ENCODE data around the gene RHOU. TPM values are rescaled to one million over a fixed set of nuclear protein-coding genes. Genes with fewer than 3 reads are reported as not detected.

The RHOU gene
- total RNA-seq, 1 donor from 2014 or later, result 54.4 TPM

GRCh38 chr1:228717081-228717480 lies 18.2 kb upstream of the RHOU start:
- Mint-ChIP-seq H3K36me3 (ENCODE audit: insufficient read depth) (no peaks in the 10 kb centered on the region), H3K27me3 (no peaks in the 10 kb centered on the region), H3K4me3 (ENCODE audit: low read depth) (no peak overlapping the region), H3K4me1 (ENCODE audit: low read depth) (no peaks in the 10 kb centered on the region), H3K9me3 (ENCODE audit: low read depth) (no peaks in the 10 kb centered on the region), H3K27ac (no peak overlapping the region)
- DNase-seq (ENCODE audit: low spot score, unreplicated experiment), result no peak
- TF ChIP-seq, protein P1, sequence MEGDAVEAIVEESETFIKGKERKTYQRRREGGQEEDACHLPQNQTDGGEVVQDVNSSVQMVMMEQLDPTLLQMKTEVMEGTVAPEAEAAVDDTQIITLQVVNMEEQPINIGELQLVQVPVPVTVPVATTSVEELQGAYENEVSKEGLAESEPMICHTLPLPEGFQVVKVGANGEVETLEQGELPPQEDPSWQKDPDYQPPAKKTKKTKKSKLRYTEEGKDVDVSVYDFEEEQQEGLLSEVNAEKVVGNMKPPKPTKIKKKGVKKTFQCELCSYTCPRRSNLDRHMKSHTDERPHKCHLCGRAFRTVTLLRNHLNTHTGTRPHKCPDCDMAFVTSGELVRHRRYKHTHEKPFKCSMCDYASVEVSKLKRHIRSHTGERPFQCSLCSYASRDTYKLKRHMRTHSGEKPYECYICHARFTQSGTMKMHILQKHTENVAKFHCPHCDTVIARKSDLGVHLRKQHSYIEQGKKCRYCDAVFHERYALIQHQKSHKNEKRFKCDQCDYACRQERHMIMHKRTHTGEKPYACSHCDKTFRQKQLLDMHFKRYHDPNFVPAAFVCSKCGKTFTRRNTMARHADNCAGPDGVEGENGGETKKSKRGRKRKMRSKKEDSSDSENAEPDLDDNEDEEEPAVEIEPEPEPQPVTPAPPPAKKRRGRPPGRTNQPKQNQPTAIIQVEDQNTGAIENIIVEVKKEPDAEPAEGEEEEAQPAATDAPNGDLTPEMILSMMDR (IDR thresholded peaks at IDR 0.05; ENCODE audit: unreplicated experiment), result no peak

DNA sequence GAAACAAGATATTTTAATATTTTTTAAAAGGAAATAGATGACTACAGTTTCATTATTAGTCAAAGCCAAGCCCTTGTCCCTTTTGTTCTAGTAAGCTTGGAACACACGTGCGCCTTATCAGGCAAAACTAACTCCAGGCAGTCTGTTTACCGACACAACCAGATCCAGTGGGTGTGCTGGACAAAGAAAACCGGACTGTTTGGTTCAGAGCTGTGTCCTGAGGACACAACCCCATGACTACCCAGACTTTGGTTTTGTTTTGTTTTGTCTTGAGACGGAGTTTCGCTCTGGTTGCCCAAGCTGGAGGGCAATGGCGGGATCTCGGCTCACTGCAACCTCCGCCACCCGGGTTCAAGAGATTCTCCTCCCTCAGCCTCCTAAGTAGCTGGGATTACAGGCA lies 13.9 kb upstream of the RHOU start:
- peaks cover 4% of the 10 kb centered on the region for H3K4me1 Mint-ChIP-seq (ENCODE audit: low read depth)
- H3K27ac Mint-ChIP-seq, result no peak overlapping the region
- H3K4me3 Mint-ChIP-seq (ENCODE audit: low read depth), result no peak overlapping the region
- H3K27me3 Mint-ChIP-seq, result no peaks in the 10 kb centered on the region
- no peak for DNase-seq (ENCODE audit: low spot score, unreplicated experiment)
- TF ChIP-seq, protein P1 (IDR thresholded peaks at IDR 0.05; ENCODE audit: unreplicated experiment), result no peak
- H3K36me3 Mint-ChIP-seq (ENCODE audit: insufficient read depth), result no peaks in the 10 kb centered on the region
- no peaks in the 10 kb centered on the region for H3K9me3 Mint-ChIP-seq (ENCODE audit: low read depth)

- no peaks in the 10 kb centered on the region for H3K9me3 Mint-ChIP-seq (ENCODE audit: low read depth)
- DNase-seq (ENCODE audit: low spot score, unreplicated experiment), result no peak
- no peaks in the 10 kb centered on the region for H3K27me3 Mint-ChIP-seq
- H3K4me3 Mint-ChIP-seq (ENCODE audit: low read depth), result no peak overlapping the region
- H3K36me3 Mint-ChIP-seq (ENCODE audit: insufficient read depth), result no peaks in the 10 kb centered on the region
- TF ChIP-seq, protein P1 (IDR thresholded peaks at IDR 0.05; ENCODE audit: unreplicated experiment), result no peak
- H3K4me1 Mint-ChIP-seq (ENCODE audit: low read depth), result peaks cover 8% of the 10 kb centered on the region
- no peak overlapping the region for H3K27ac Mint-ChIP-seq
These were observed 12.0 kb upstream of the RHOU start for GRCh38 chr1:228723287-228723686.

DNA sequence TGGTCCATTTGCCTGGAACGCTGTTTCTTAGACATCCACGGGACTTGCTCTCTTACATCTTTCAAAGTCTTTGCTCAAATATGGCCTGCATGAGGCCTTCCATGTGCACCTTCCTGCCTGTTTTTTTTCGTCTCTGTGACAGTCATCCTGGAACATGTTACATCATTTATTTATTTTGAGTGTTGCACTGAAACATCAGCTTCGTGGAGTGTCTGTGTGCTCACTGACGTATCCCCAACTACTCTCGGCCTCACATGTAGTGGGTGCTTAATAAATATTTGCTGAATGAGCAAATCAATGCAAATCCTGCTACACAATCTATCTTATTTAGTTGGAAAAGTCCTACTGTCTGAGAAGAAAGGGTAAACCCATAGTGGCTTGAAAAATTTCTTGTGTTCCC lies 11.4 kb upstream of the RHOU start:
- peaks cover 8% of the 10 kb centered on the region for H3K4me1 Mint-ChIP-seq (ENCODE audit: low read depth)
- H3K27me3 Mint-ChIP-seq, result no peaks in the 10 kb centered on the region
- DNase-seq (ENCODE audit: low spot score, unreplicated experiment), result no peak
- TF ChIP-seq, protein P1 (IDR thresholded peaks at IDR 0.05; ENCODE audit: unreplicated experiment), result no peak
- H3K9me3 Mint-ChIP-seq (ENCODE audit: low read depth), result no peaks in the 10 kb centered on the region
- H3K4me3 Mint-ChIP-seq (ENCODE audit: low read depth), result no peak overlapping the region
- H3K27ac Mint-ChIP-seq, result no peak overlapping the region
- H3K36me3 Mint-ChIP-seq (ENCODE audit: insufficient read depth), result no peaks in the 10 kb centered on the region

- H3K4me1 Mint-ChIP-seq (ENCODE audit: low read depth), result peaks cover 8% of the 10 kb centered on the region
- H3K4me3 Mint-ChIP-seq (ENCODE audit: low read depth), result no peak overlapping the region
- H3K27ac Mint-ChIP-seq, result no peak overlapping the region
- no peaks in the 10 kb centered on the region for H3K36me3 Mint-ChIP-seq (ENCODE audit: insufficient read depth)
- no peaks in the 10 kb centered on the region for H3K27me3 Mint-ChIP-seq
- DNase-seq (ENCODE audit: low spot score, unreplicated experiment), result no peak
- TF ChIP-seq, protein P1 (IDR thresholded peaks at IDR 0.05; ENCODE audit: unreplicated experiment), result no peak
- H3K9me3 Mint-ChIP-seq (ENCODE audit: low read depth), result no peaks in the 10 kb centered on the region
These were observed 10.1 kb upstream of the RHOU start for GRCh38 chr1:228725178-228725577.
